HuH-7.5 (cell line): ENCODE results near the gene RGS1.

ENCODE experiments used
- DNase-seq: peaks from one replicate; pipeline ENCODE4 v3.0.0; 2011; ENCODE audit warnings: low spot score

Gene RGS1

DNA sequence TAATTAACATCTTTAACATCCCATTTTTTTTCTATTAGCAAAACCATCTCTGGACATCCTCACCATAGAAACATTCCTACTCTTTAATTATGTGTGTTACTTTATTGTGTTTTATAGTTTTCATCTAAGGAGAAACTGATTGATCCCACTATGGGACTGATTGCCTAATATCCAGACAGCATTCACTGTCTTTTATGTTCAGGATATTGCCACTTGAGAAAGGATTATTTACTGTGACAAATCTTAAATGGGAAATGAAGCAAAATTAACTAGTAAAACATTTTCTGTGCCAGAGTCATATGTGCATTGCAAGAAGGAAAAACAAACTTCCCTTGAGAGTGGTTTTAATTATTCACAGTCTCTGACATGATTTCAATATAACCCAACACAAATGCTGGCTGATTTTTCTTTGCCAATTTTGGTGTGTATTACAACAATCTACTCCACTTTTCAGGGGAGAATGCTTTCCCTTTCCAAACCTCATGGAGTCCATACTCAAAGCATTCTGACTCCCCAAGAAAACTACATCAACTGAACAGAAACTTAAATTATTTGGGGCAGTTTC is 44.6 kb downstream of the RGS1 start:
- DNase-seq: no peak

DNA sequence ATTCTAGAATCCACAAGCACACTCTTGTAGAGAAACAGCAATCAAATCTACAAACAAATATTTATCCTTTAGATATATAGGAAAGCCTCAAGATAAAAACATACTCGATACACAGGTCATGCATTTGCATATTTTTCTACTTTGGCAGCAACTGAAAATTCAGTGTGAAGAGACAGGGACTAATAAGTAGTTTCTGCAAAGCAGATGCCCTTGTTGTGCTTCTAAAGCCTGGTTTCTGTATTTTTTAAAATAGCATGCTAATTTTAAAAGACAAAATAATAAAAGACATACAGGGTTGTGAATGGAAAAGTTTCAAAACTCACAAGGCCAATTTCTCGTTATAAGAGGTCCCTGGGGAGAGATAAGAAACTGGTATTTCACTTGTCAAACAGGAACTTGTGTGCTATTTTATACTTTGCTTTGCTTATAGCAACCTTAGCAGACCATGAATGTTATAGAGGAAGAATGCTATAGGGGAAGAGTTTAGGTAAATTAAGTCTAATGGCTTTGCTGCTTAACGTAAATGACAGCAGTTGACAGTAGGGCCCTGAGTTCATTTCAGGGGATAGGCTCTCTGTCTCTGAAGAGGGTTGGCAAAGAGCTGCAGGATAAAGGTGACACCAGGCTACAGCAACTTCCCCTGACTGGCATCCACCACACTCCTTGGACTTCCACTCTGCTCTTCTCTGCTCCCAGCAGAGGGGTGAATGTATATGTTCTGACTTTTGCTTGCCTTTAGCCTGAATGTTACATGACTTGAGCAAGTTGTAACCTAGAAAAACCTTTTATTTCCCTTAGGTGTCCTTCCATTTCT is 51.0 kb downstream of the RGS1 start:
- DNase-seq: no peak

DNA sequence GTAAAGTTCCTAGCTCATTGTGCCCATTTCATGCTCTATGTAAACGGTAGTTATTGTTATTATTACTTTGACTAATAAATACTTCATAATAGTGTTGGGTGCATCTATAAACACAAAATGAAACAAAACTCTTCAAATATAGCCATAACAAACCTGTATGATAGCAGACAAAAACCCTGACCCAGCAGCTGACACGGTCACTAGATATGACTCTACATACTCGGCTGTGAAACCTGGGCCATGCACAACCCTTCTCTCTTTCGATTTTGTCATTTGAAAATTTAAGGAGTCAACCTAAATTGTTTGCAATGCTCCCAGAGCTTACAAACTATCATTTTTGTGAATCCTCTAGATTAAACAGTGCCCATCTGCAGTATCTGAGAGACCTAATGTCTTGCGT is 52.3 kb downstream of the RGS1 start:
- DNase-seq: no peak

DNA sequence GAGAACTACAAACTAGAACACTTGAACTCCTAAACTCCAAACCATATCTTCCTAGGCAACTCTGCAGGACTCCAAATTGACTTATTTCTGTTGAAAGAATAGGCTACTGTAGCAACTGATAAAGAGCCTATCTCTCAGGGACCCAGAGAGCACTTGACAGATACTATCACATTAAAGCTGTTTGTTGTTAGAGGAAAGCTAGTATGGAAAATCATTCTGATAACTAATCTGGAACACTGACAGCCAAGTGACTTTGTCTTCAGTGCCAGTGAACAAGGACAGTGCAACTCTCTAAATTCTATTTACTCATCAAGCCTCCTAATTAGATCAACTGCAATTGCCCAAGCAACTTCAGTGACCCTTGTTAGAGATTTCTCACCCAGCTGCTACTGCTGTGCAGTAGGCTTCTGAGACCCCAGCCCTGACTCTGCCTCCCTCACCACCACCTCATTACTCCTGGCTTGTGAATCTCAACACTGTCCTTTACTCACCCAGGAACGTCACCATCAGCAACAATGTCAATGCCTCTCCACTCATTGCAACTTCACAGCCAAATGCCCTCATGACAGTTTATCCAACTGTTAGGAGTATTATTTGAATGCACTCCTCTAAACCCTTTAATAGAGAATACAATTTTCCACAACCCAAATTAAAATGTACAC is 53.0 kb downstream of the RGS1 start:
- no peak for DNase-seq

DNA sequence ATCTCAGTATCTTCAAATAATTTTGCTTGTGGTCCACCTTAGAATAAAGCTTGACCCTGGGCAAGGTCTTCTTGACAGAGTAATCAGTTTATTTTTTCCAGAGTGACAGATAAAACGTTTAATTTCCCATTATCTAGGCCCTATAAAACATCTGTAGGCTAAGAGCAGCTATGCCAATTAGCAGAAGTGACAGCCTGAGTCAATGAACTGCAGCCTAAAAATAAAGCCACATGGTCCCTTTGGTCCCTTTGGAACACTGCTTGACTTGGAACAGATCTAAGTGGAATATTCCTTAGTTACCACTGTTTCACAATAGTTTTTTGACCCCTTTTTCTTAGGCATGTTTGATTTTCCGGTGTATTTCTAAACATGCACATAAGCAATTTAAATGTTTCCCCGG is 54.0 kb downstream of the RGS1 start:
- DNase-seq: no peak
